ENCODE results near the gene PRKCB. TPM values are rescaled to one million over a fixed set of nuclear protein-coding genes. Genes with fewer than 3 reads are reported as not detected.
"Not testable (repeated sequence)": the region's sequence is repeated elsewhere in the genome, so short reads cannot be mapped to it uniquely, and the experiment has no call there.

PRKCB gene
- total and polyA plus RNA-seq, 4 experiments from 2014 or later = 46.5 to 106 (median 98.2) TPM

DNA sequence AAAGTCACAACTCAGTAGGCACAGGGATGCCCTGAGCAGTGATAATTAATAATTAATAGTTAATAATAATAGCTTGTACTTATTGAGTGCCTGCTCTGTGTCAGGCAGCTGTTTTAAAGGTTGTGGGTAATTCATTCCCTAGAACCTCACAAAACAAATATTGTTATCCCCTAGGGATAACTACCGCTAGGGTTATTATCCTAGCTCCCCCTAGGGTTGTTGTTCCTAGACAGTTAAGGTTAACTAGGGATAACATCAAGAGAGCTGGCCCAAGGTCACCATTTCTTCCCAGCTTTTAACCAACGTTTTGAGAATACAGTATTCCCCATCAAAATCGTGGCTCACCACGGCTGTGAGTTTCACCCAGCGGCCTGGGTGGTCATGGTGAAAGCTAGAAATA lies 180.1 kb downstream of the PRKCB start:
- POLR2A ChIA-PET (ENCODE audit: partially characterized antibody) = interaction anchor here (0.9 to 1.8 kb wide), 3 partner anchors 11 to 210 kb away, joined by 3 to 6 read pairs (median 3); no protein-coding TSS in a partner anchor
- no peaks in the 10 kb centered on the region for H3K27me3 ChIP-seq (ENCODE audit: insufficient read depth, low read length)
- Mint-ChIP-seq H3K4me1 (peaks cover 39 to 57% (median 49%) of the 10 kb centered on the region in 4 donors), H3K27ac (peak overlapping the region in 6 of 7 donors; percentile 43 to 89 (median 74)), H3K9me3 (no peaks in the 10 kb centered on the region), H3K4me3 (no peak overlapping the region), H3K27me3 (no peaks in the 10 kb centered on the region), H3K36me3 (peaks cover 1 to 7% of the 10 kb centered on the region in 2 donors)
- peaks cover 36% of the 10 kb centered on the region for H3K4me1 ChIP-seq (ENCODE audit: insufficient read depth, low read length)
- intact Hi-C loops (cut with micrococcal nuclease) = no loop called here
- H3K36me3 ChIP-seq (ENCODE audit: insufficient read depth, low read length) = no peaks in the 10 kb centered on the region
- CTCF ChIA-PET (ENCODE audit: partially characterized antibody) = interaction anchor here (1.1 to 19.6 kb wide), 8 partner anchors 9 to 250 kb away, joined by 3 to 472 read pairs (median 10); no protein-coding TSS in a partner anchor
- H3K4me3 ChIP-seq (ENCODE audit: low read length in 2 of 2) = no peak overlapping the region
- no peaks in the 10 kb centered on the region for H3K9me3 ChIP-seq (ENCODE audit: control insufficient read depth in 1 of 2, low read length in 2 of 2)
- H3K27ac ChIP-seq (ENCODE audit: low read depth, low read length) = no peak overlapping the region
- no peak for DNase-seq

DNA sequence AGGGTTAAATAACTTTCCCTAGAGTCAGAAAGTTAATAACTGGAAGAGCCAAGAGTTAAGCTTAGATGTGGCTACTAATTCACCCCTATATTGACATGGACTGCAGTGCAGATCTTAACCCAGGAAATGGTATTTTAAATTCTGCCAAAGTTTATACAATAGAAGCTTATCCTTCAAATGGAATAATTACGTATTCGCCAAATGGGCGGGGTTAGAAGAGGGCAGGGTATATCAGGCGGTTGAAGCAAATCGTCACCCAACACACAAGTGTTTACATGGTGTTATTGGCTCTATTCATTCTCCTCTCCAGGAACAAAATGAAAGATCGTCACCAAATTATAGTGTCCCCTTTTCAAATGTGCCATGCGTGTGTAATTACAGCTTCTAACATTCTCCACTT lies 182.7 kb downstream of the PRKCB start:
- no peaks in the 10 kb centered on the region for H3K27me3 Mint-ChIP-seq
- Histone ChIP-seq H3K27me3 (ENCODE audit: insufficient read depth, low read length) (no peaks in the 10 kb centered on the region), H3K27ac (ENCODE audit: low read depth, low read length) (no peak overlapping the region), H3K36me3 (ENCODE audit: insufficient read depth, low read length) (no peaks in the 10 kb centered on the region), H3K9me3 (ENCODE audit: control insufficient read depth in 1 of 2, low read length in 2 of 2) (no peaks in the 10 kb centered on the region), H3K4me3 (ENCODE audit: low read length in 2 of 2) (no peak overlapping the region), H3K4me1 (ENCODE audit: insufficient read depth, low read length) (peaks cover 28% of the 10 kb centered on the region)
- POLR2A ChIA-PET (ENCODE audit: partially characterized antibody) = no interaction called here
- no peaks in the 10 kb centered on the region for H3K9me3 Mint-ChIP-seq
- no peak for DNase-seq
- peaks cover 1 to 16% of the 10 kb centered on the region in 2 donors for H3K36me3 Mint-ChIP-seq
- H3K4me1 Mint-ChIP-seq = peaks cover 38 to 55% (median 42%) of the 10 kb centered on the region in 4 donors
- H3K4me3 Mint-ChIP-seq = peak overlapping the region in 1 of 8 donors; percentile 48
- intact Hi-C loops (cut with micrococcal nuclease) = no loop called here
- peak overlapping the region in 5 of 7 donors; percentile 25 to 73 (median 54) for H3K27ac Mint-ChIP-seq
- CTCF ChIA-PET (ENCODE audit: partially characterized antibody) = interaction anchor here (3.1 to 19.6 kb wide), 3 partner anchors 8 to 214 kb away, joined by 14 to 472 read pairs (median 30); no protein-coding TSS in a partner anchor

DNA sequence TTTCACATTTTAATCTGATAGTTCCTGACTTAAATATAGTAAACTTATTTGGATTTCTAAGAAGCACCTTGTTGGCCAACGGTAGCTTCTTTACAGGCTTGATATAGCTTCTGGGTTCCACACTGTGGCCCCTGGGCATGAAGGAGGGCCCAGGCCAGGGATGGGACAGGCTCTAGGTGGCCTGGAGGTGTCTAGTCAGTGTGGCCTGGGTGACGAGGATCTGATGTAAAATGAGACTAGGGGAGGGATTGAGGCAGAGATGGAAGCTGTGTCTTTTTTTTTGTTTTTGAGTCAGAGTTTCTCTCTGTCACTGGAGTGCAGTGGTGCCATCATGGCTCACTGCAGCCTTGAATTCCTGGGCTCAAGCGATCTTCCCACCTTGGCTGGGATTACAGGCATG lies 187.0 kb downstream of the PRKCB start:
- H3K4me1 Mint-ChIP-seq = peaks cover 22 to 35% (median 29%) of the 10 kb centered on the region in 4 donors
- H3K27me3 ChIP-seq (ENCODE audit: insufficient read depth, low read length) = no peaks in the 10 kb centered on the region
- ChIA-PET POLR2A (ENCODE audit: partially characterized antibody) (no interaction called here), CTCF (ENCODE audit: partially characterized antibody) (interaction anchor here (19.6 kb wide), 1 partner anchor 218 kb away, joined by 472 read pairs; no protein-coding TSS in a partner anchor)
- H3K27ac ChIP-seq (ENCODE audit: low read depth, low read length) = no peak overlapping the region
- no peak overlapping the region for H3K4me3 ChIP-seq (ENCODE audit: low read length in 2 of 2)
- H3K27ac Mint-ChIP-seq = peak overlapping the region in 1 of 7 donors; percentile 53
- H3K9me3 ChIP-seq (ENCODE audit: control insufficient read depth in 1 of 2, low read length in 2 of 2) = no peaks in the 10 kb centered on the region
- H3K9me3 Mint-ChIP-seq = no peaks in the 10 kb centered on the region
- H3K27me3 Mint-ChIP-seq = no peaks in the 10 kb centered on the region
- no peaks in the 10 kb centered on the region for H3K36me3 ChIP-seq (ENCODE audit: insufficient read depth, low read length)
- H3K36me3 Mint-ChIP-seq = peaks cover 2 to 12% of the 10 kb centered on the region in 2 donors
- H3K4me1 ChIP-seq (ENCODE audit: insufficient read depth, low read length) = peaks cover 4% of the 10 kb centered on the region
- intact Hi-C loops (cut with micrococcal nuclease) = no loop called here
- H3K4me3 Mint-ChIP-seq = no peak overlapping the region
- no peak for DNase-seq

DNA sequence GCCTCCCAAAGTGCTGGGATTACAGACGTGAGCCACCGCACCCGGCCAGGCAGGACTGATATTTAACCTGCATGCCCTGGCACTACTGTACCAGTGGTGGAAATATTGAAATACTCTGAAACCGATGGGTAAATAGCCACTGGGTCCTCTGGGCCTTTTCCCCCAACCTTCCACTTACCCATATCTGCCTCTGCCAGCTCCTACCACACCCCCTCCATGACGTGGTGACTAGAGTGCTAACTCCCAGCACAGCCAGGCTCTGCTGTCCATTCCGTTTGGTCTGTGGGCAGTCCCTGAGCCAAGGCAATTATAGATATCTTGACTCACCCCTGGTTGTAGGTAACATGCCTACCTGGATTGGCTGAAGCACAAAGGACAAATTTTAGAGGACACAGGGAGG lies 187.8 kb downstream of the PRKCB start:
- no peak overlapping the region for H3K4me3 ChIP-seq (ENCODE audit: low read length in 2 of 2)
- H3K9me3 Mint-ChIP-seq = no peaks in the 10 kb centered on the region
- peaks cover 4% of the 10 kb centered on the region for H3K4me1 ChIP-seq (ENCODE audit: insufficient read depth, low read length)
- H3K27ac Mint-ChIP-seq = peak overlapping the region in 1 of 7 donors; percentile 36
- H3K36me3 ChIP-seq (ENCODE audit: insufficient read depth, low read length) = no peaks in the 10 kb centered on the region
- peaks cover 24 to 35% (median 30%) of the 10 kb centered on the region in 4 donors for H3K4me1 Mint-ChIP-seq
- no peak overlapping the region for H3K4me3 Mint-ChIP-seq
- ChIA-PET POLR2A (ENCODE audit: partially characterized antibody) (no interaction called here), CTCF (ENCODE audit: partially characterized antibody) (no interaction called here)
- H3K36me3 Mint-ChIP-seq = peaks cover 2 to 12% of the 10 kb centered on the region in 2 donors
- no peaks in the 10 kb centered on the region for H3K9me3 ChIP-seq (ENCODE audit: control insufficient read depth in 1 of 2, low read length in 2 of 2)
- no peak overlapping the region for H3K27ac ChIP-seq (ENCODE audit: low read depth, low read length)
- H3K27me3 Mint-ChIP-seq = no peaks in the 10 kb centered on the region
- H3K27me3 ChIP-seq (ENCODE audit: insufficient read depth, low read length) = no peaks in the 10 kb centered on the region
- no peak for DNase-seq
- intact Hi-C loops (cut with micrococcal nuclease) = no loop called here

DNA sequence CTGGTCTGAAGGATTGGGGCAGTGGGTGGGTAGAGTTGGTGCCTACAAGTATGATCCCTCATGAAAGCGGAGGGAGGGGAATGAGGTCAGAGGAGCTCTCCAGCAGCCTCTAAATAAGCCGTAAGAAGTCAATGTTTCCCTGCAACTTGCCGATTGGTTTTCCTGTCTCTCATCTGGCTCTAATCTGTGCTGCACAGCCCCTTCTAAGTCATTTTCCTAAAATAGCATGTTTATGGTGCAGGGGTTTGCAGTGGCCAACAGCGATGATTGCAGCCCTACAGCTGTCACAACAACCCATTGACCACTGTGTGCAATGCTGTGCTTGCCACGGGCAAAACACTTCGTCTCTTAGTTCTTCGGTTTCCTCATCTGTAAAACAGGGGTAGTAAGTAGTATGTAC lies 189.2 kb downstream of the PRKCB start:
- H3K9me3 ChIP-seq (ENCODE audit: control insufficient read depth in 1 of 2, low read length in 2 of 2) = no peaks in the 10 kb centered on the region
- ChIA-PET CTCF (ENCODE audit: partially characterized antibody) (interaction anchor here (0.8 kb wide), 1 partner anchor 148 kb away, joined by 3 read pairs; no protein-coding TSS in a partner anchor), POLR2A (ENCODE audit: partially characterized antibody) (no interaction called here)
- no peak overlapping the region for H3K27ac ChIP-seq (ENCODE audit: low read depth, low read length)
- peaks cover 4% of the 10 kb centered on the region for H3K4me1 ChIP-seq (ENCODE audit: insufficient read depth, low read length)
- H3K4me3 Mint-ChIP-seq = no peak overlapping the region
- intact Hi-C loops (cut with micrococcal nuclease) = no loop called here
- peaks cover 2 to 15% of the 10 kb centered on the region in 2 donors for H3K36me3 Mint-ChIP-seq
- no peaks in the 10 kb centered on the region for H3K36me3 ChIP-seq (ENCODE audit: insufficient read depth, low read length)
- no peak overlapping the region for H3K4me3 ChIP-seq (ENCODE audit: low read length in 2 of 2)
- H3K27me3 Mint-ChIP-seq = no peaks in the 10 kb centered on the region
- peak overlapping the region in 1 of 7 donors; percentile 32 for H3K27ac Mint-ChIP-seq
- no peak for DNase-seq
- peaks cover 25 to 39% (median 32%) of the 10 kb centered on the region in 4 donors for H3K4me1 Mint-ChIP-seq
- no peaks in the 10 kb centered on the region for H3K9me3 Mint-ChIP-seq
- no peaks in the 10 kb centered on the region for H3K27me3 ChIP-seq (ENCODE audit: insufficient read depth, low read length)

DNA sequence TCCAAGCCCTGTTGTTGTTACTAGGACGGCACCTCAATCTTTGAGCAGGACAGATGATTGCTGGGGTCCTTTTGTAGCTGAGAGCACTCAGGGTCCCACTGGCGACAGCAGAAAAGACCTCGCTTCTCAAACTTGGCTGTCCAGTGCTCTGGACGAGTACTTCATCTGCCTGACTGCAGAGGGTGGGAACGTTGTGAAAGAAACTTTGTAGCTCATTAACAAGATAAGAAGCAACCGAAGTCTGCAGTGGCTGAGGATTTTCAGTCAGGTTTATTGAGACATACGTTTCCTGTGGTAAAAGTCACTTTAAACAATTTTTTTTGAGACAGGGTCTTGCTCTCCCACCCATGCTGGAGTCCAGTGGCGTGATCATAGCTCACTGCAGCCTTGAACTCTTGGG lies 191.7 kb downstream of the PRKCB start:
- peaks cover 14% of the 10 kb centered on the region for H3K4me1 ChIP-seq (ENCODE audit: insufficient read depth, low read length)
- no peak overlapping the region for H3K27ac ChIP-seq (ENCODE audit: low read depth, low read length)
- no peaks in the 10 kb centered on the region for H3K27me3 ChIP-seq (ENCODE audit: insufficient read depth, low read length)
- POLR2A ChIA-PET (ENCODE audit: partially characterized antibody) = interaction anchor here (0.5 kb wide), 1 partner anchor 285 kb away, joined by 3 read pairs; no protein-coding TSS in a partner anchor
- H3K27ac Mint-ChIP-seq = peak overlapping the region in 1 of 7 donors; percentile 56
- no peaks in the 10 kb centered on the region for H3K9me3 ChIP-seq (ENCODE audit: control insufficient read depth in 1 of 2, low read length in 2 of 2)
- no peak for DNase-seq
- no peaks in the 10 kb centered on the region for H3K27me3 Mint-ChIP-seq
- CTCF ChIA-PET (ENCODE audit: partially characterized antibody) = interaction anchor here (1.2 to 3.5 kb wide), 7 partner anchors 9 to 228 kb away, joined by 3 to 16 read pairs (median 7); no protein-coding TSS in a partner anchor
- H3K4me3 Mint-ChIP-seq = no peak overlapping the region
- H3K9me3 Mint-ChIP-seq = no peaks in the 10 kb centered on the region
- intact Hi-C loops (cut with micrococcal nuclease) = no loop called here
- H3K36me3 ChIP-seq (ENCODE audit: insufficient read depth, low read length) = peaks cover under 1% of the 10 kb centered on the region
- H3K36me3 Mint-ChIP-seq = peaks cover 10 to 21% of the 10 kb centered on the region in 2 donors
- H3K4me3 ChIP-seq (ENCODE audit: low read length in 2 of 2) = no peak overlapping the region
- H3K4me1 Mint-ChIP-seq = peaks cover 23 to 49% (median 37%) of the 10 kb centered on the region in 4 donors

DNA sequence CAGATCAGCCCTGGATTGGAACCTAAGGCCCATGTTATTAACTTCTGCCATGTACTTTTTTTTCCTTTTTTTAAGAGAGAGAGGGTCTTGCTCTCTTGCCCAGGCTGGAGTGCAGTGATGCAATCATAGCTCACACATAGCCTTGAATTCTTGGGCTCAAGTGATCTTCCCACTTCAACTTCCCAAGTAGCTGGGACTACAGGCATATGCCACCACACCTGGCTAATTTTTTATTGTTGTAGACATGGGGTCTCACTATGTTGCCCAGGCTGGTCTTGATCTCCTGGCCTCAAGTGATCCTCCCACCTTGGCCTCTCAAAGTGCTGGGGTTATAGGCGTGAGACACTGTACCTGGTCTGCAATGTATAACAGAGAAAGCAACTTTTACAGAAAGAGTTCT lies 194.1 kb downstream of the PRKCB start:
- intact Hi-C loops (cut with micrococcal nuclease); H3K27ac ChIP-seq (ENCODE audit: low read depth, low read length); H3K9me3 Mint-ChIP-seq; H3K4me3 ChIP-seq (ENCODE audit: low read length in 2 of 2); H3K27me3 ChIP-seq (ENCODE audit: insufficient read depth, low read length); H3K27me3 Mint-ChIP-seq; POLR2A ChIA-PET (ENCODE audit: partially characterized antibody); DNase-seq; H3K9me3 ChIP-seq (ENCODE audit: control insufficient read depth in 1 of 2, low read length in 2 of 2): not testable (repeated sequence)
- H3K27ac Mint-ChIP-seq = peak overlapping the region in 4 of 7 donors; percentile 29 to 79 (median 42)
- CTCF ChIA-PET (ENCODE audit: partially characterized antibody) = interaction anchor here (1.0 to 1.7 kb wide), 4 partner anchors 16 to 223 kb away, joined by 3 to 4 read pairs (median 4); no protein-coding TSS in a partner anchor
- H3K4me3 Mint-ChIP-seq = peak overlapping the region in 1 of 8 donors; percentile 4
- peaks cover 12% of the 10 kb centered on the region for H3K36me3 ChIP-seq (ENCODE audit: insufficient read depth, low read length)
- peaks cover 38 to 70% (median 52%) of the 10 kb centered on the region in 4 donors for H3K4me1 Mint-ChIP-seq
- peaks cover 25 to 30% of the 10 kb centered on the region in 2 donors for H3K36me3 Mint-ChIP-seq
- peaks cover 34% of the 10 kb centered on the region for H3K4me1 ChIP-seq (ENCODE audit: insufficient read depth, low read length)

Measured in CD4-positive, alpha-beta memory T cell (primary cell).